Measurements from ENCODE around the gene DUSP2.

DUSP2 gene

GRCh38 chr2:96098900-96099590 lies 46.2 kb downstream of the DUSP2 start:
- DNase-seq: no peak

GRCh38 chr2:96097951-96098823 lies 47.1 kb downstream of the DUSP2 start:
- no peak for DNase-seq

GRCh38 chr2:96097441-96097840 lies 47.8 kb downstream of the DUSP2 start:
- no peak for DNase-seq

- DNase-seq: peak; percentile 37
These were observed 50.1 kb downstream of the DUSP2 start for GRCh38 chr2:96095116-96095636.

GRCh38 chr2:96093528-96093927 lies 51.7 kb downstream of the DUSP2 start:
- no peak for DNase-seq

Data from NCI-H146 (cell line).